Mesothelial cell of epicardium (in vitro differentiated cells): ENCODE results near the gene CDKN2B-AS1. TPM values are rescaled to one million over a fixed set of nuclear protein-coding genes. Genes with fewer than 3 reads are reported as not detected.

Source experiments
- DNase-seq, 2 experiments: peaks; one replicate each; pipeline ENCODE4 v3.0.0; 2021; ENCODE audit warnings: low spot score in 2 of 2; ENCODE audit not compliant: unreplicated experiment in 2 of 2
- H3K27ac Mint-ChIP-seq: 2 replicates; pipeline ENCODE4 v1.8.0; 2021; ENCODE audit warnings: mixed read lengths
- H3K27me3 Mint-ChIP-seq: 2 replicates; pipeline ENCODE4 v1.8.0; 2021; ENCODE audit warnings: low read depth, mixed read lengths
- H3K36me3 Mint-ChIP-seq: 2 replicates; pipeline ENCODE4 v1.8.0; 2021; ENCODE audit warnings: mixed read lengths
- H3K4me1 Mint-ChIP-seq: 2 replicates; pipeline ENCODE4 v1.8.0; 2021; ENCODE audit warnings: mixed read lengths
- H3K4me3 Mint-ChIP-seq: 2 replicates; pipeline ENCODE4 v1.8.0; 2021; ENCODE audit warnings: mild to moderate bottlenecking, moderate library complexity, mixed read lengths
- H3K9me3 Mint-ChIP-seq: 2 replicates; pipeline ENCODE4 v1.8.0; 2021; ENCODE audit warnings: mixed read lengths
- total RNA-seq: library from RNA; stranded (reverse); gene quantifications from 3 replicates; pipeline ENCODE4 v1.2.1, GENCODE V29; 2021
- TF ChIP-seq, protein P1 (sequence below): fragments of 200-600 bp; sonication (generic); IDR thresholded peaks from one replicate; pipeline ENCODE4 v1.5.0; 2021; ENCODE audit warnings: antibody characterized with exemption; ENCODE audit not compliant: unreplicated experiment

Gene CDKN2B-AS1
- total RNA-seq, 1 donor from 2014 or later: 10.8 TPM

- TF ChIP-seq, protein P1, sequence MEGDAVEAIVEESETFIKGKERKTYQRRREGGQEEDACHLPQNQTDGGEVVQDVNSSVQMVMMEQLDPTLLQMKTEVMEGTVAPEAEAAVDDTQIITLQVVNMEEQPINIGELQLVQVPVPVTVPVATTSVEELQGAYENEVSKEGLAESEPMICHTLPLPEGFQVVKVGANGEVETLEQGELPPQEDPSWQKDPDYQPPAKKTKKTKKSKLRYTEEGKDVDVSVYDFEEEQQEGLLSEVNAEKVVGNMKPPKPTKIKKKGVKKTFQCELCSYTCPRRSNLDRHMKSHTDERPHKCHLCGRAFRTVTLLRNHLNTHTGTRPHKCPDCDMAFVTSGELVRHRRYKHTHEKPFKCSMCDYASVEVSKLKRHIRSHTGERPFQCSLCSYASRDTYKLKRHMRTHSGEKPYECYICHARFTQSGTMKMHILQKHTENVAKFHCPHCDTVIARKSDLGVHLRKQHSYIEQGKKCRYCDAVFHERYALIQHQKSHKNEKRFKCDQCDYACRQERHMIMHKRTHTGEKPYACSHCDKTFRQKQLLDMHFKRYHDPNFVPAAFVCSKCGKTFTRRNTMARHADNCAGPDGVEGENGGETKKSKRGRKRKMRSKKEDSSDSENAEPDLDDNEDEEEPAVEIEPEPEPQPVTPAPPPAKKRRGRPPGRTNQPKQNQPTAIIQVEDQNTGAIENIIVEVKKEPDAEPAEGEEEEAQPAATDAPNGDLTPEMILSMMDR: no peak
- Mint-ChIP-seq H3K9me3 (peaks cover 10% of the 10 kb centered on the region), H3K4me3 (no peak overlapping the region), H3K4me1 (peaks cover 23% of the 10 kb centered on the region), H3K27me3 (no peaks in the 10 kb centered on the region), H3K27ac (no peak overlapping the region), H3K36me3 (peaks cover 7% of the 10 kb centered on the region)
- DNase-seq: no peak
Measured at GRCh38 chr9:22088053-22088716, 93.6 kb downstream of the CDKN2B-AS1 start.

DNA sequence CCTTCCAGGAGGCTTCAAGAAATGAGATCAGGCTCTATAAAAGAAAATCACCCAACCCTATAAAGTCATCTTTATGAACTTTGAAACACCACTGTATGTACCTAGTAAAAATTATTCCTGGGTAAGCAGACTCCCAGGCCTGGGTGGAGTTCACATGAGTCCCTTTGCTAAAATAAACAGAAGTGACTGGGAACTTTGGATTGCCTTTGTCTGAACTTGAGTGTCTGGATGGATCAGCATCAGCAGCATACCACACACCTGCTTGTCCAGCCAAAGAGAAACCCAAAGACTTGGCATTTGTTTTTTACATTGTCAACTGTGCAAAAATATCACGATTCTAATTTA is 94.1 kb downstream of the CDKN2B-AS1 start:
- DNase-seq: no peak
- peaks cover 18% of the 10 kb centered on the region for H3K4me1 Mint-ChIP-seq
- H3K36me3 Mint-ChIP-seq: peaks cover 9% of the 10 kb centered on the region
- TF ChIP-seq, protein P1: no peak
- no peaks in the 10 kb centered on the region for H3K27me3 Mint-ChIP-seq
- no peak overlapping the region for H3K27ac Mint-ChIP-seq
- peaks cover 13% of the 10 kb centered on the region for H3K9me3 Mint-ChIP-seq
- no peak overlapping the region for H3K4me3 Mint-ChIP-seq

GRCh38 chr9:22097707-22098106 is 103.1 kb downstream of the CDKN2B-AS1 start:
- Mint-ChIP-seq H3K27ac (peak overlapping the region; percentile 83), H3K9me3 (peaks cover 14% of the 10 kb centered on the region), H3K4me1 (peaks cover 36% of the 10 kb centered on the region), H3K36me3 (peaks cover 12% of the 10 kb centered on the region), H3K27me3 (no peaks in the 10 kb centered on the region), H3K4me3 (no peak overlapping the region)
- TF ChIP-seq, protein P1: no peak
- no peak for DNase-seq

- H3K4me3 Mint-ChIP-seq: no peak overlapping the region
Measured at GRCh38 chr9:22098643-22099332, 104.2 kb downstream of the CDKN2B-AS1 start.

DNA sequence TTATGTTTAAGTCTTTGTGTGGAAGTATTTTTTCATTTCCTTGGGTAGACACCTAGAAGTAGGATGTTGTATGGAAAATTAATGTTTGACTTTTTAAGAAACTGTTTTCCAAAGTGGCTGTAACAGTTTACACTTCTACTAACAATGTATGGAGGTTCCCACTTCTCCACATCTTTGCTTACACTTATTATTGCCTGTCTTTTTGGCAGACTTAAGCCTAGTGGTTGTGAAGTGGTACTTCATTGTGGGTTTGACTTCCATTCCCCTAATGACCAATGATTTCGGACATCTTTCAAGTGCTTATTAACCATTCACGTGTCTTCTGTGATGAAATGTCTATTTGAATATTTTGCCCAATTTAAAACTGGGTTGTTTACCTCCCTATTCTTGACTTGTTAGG is 106.0 kb downstream of the CDKN2B-AS1 start:
- Mint-ChIP-seq H3K4me3 (no peak overlapping the region), H3K9me3 (no peaks in the 10 kb centered on the region), H3K27ac (no peak overlapping the region), H3K4me1 (peaks cover 53% of the 10 kb centered on the region), H3K27me3 (no peaks in the 10 kb centered on the region), H3K36me3 (no peaks in the 10 kb centered on the region)
- TF ChIP-seq, protein P1: peak; percentile 52
- DNase-seq: no peak

More at GRCh38 chr9:22098643-22099332, 104.2 kb downstream of the CDKN2B-AS1 start:
- TF ChIP-seq, protein P1: no peak
- peaks cover 6% of the 10 kb centered on the region for H3K36me3 Mint-ChIP-seq
- no peak for DNase-seq
- peaks cover 41% of the 10 kb centered on the region for H3K4me1 Mint-ChIP-seq
- peaks cover 8% of the 10 kb centered on the region for H3K9me3 Mint-ChIP-seq
- no peaks in the 10 kb centered on the region for H3K27me3 Mint-ChIP-seq
- peak overlapping the region; percentile 60 for H3K27ac Mint-ChIP-seq
